ENCODE results near the gene APEH.
"Not testable (repeated sequence)": the region's sequence is repeated elsewhere in the genome, so short reads cannot be mapped to it uniquely, and the experiment has no call there.

The APEH gene

GRCh38 chr3:49694409-49695070 is 20.4 kb downstream of the APEH start:
- DNase-seq = not testable (repeated sequence)

GRCh38 chr3:49695350-49696015 is 21.3 kb downstream of the APEH start:
- DNase-seq = not testable (repeated sequence)

- DNase-seq = no peak
Observed at GRCh38 chr3:49699281-49699979, 25.3 kb downstream of the APEH start.

- DNase-seq = no peak
Observed at GRCh38 chr3:49700014-49700413, 25.9 kb downstream of the APEH start.

GRCh38 chr3:49700453-49701128 is 26.4 kb downstream of the APEH start:
- no peak for DNase-seq

- no peak for DNase-seq
Observed at GRCh38 chr3:49701388-49702077, 27.4 kb downstream of the APEH start.

- no peak for DNase-seq
Observed at GRCh38 chr3:49702672-49703071, 28.5 kb downstream of the APEH start.

GRCh38 chr3:49703443-49703927 is 29.3 kb downstream of the APEH start:
- peak; percentile 60 for DNase-seq

- DNase-seq = no peak
Observed at GRCh38 chr3:49703956-49704355, 29.8 kb downstream of the APEH start.

- DNase-seq = no peak
Observed at GRCh38 chr3:49704629-49705028, 30.5 kb downstream of the APEH start.

- no peak for DNase-seq
Observed at GRCh38 chr3:49705390-49705960, 31.3 kb downstream of the APEH start.

- no peak for DNase-seq
Observed at GRCh38 chr3:49706456-49707112, 32.4 kb downstream of the APEH start.

- DNase-seq = no peak
Observed at GRCh38 chr3:49707113-49707480, 32.9 kb downstream of the APEH start.

GRCh38 chr3:49709852-49710251 is 35.7 kb downstream of the APEH start:
- DNase-seq = no peak

- no peak for DNase-seq
Observed at GRCh38 chr3:49711489-49711888, 37.3 kb downstream of the APEH start.

- no peak for DNase-seq
Observed at GRCh38 chr3:49712166-49712565, 38.0 kb downstream of the APEH start.

- DNase-seq = no peak
Observed at GRCh38 chr3:49712631-49713317, 38.6 kb downstream of the APEH start.

- DNase-seq = no peak
Observed at GRCh38 chr3:49713336-49714105, 39.4 kb downstream of the APEH start.

- no peak for DNase-seq
Observed at GRCh38 chr3:49714728-49715550, 40.8 kb downstream of the APEH start.
